Non-pigmented ciliary epithelial cell (primary cell): ENCODE measurements around the gene RIPPLY3.
A peak's percentile ranks its signal among the peaks of the same experiment; 100 is the strongest.
"Not testable (repeated sequence)": the region's sequence is repeated elsewhere in the genome, so short reads cannot be mapped to it uniquely, and the experiment has no call there.

ENCODE experiments used
- DNase-seq: peaks from one replicate; pipeline ENCODE4 v3.0.0-alpha.2; 2010; ENCODE audit warnings: low read depth

The RIPPLY3 gene

DNA sequence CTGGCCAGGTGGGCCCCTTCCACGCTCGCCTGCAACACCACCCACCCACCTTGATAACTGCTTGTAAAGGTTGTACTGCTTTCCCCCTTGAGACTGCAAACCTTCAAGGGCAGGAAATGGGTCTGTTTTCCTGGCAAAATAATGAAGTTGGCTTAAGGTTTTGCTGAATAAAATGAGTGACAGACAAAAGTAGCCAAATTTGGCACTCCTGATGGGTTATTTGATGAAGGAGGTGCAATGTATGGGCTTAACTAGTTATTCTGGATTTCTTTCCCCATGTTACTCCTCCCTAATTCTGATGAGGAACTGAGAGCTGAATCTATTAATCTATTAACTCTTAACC lies 25.5 kb upstream of the RIPPLY3 start:
- DNase-seq = no peak

DNA sequence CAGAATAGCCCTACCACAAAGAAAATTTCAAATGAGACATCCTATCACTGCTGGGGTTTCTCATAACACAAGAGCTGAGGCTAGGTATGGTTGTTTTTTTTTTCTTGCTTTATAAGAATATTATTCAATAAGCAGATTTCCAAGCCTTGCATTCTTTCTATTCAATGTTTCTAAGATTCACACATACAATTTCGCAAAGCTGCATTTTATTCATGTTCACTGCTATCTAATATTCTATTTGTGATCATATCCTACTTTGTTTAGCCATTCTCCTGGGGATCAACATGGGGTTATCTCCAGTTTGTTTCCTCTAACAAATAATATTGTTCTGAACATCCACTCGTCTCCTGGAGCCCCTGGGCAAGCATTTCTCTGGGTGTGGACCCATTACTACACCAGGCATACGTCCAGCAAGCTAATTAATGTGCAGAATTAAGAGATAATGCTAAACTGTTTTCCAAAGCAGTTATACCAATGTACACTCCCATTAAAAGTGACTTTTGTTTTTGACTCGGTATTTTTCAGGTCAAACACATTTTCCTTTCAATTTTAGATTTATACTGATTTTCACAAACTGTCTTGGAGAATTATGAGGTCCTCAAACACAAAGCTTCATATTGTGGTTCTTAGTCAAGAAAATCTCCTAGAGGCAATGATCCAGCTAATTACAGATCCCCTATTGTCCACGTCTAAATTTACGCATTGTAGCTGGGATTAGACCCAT lies 24.4 kb upstream of the RIPPLY3 start:
- no peak for DNase-seq

DNA sequence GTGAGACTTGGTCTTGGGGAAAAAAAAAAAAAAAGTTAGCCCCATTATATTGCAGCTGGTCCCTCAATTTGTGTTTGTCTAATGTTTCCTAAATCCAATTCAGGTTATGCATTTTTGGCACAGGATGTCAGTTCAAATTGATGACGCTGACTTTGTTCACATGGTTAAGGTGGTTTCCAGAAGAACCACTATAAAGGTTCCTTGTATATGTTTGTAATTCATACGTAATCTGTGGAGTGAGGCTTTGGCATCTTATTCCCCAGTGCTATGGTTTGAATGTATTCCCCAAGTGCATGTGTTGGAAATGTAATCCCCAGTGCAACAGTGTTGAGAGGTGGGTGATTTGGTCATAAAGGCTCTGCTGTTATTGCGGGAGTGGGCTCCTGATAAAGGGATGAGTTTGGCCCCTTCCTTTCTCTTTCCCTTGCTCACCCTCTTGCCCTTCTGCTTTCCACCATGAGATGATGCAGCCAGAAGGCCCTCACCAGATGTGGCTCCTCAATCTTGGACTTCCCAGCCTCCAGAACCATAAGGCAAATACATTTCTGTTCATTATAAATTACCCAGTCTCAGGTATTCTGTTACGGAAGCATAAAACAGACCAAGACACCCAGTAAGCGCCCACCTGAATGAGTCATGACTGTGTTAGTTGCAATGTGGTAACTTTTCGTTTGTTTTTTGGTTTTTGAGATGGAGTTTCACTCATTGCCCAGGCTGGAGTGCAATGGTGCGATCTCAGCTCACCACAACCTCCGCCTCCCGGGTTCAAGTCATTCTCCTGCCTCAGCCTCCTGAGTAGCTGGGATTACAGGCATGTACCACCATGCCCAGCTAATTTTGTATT lies 20.5 kb upstream of the RIPPLY3 start:
- no peak for DNase-seq

DNA sequence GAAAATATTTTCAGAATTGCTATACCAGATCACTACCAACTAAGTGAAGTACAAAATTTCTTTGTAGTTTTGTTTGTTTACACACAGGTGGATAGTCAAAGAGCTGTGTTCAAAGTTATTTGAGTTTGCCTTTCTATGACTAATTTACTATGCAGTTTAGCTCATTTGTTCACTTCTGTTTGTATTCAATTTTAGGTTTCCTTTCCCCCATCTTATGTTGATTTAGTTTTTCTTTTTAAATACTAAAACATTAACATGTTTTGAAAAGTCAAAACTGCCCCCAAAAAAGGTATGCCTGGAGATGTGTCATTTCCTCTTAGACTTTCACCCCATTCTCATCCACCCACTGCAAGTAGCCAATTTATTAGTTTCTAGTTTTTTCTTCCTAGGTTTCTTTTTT lies 18.7 kb upstream of the RIPPLY3 start:
- no peak for DNase-seq

DNA sequence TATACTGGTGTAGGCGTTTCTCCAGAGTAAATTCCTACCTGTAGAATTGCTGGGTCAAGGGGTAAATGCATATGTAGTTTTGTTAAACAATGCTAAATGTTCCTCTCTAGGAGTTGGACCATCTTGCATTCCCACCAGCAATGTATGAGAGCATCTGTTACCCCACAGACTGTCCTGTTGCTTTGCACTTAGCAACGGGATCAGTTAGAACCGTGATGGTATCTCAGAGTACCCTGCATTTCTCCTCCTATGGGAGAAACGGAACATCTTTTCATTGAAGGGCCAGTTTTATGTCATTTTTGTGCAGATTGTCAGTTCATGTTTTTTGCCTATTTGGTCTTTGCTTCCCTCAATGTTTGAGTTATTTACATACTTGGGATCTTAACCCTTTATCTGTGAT lies 18.0 kb upstream of the RIPPLY3 start:
- no peak for DNase-seq

DNA sequence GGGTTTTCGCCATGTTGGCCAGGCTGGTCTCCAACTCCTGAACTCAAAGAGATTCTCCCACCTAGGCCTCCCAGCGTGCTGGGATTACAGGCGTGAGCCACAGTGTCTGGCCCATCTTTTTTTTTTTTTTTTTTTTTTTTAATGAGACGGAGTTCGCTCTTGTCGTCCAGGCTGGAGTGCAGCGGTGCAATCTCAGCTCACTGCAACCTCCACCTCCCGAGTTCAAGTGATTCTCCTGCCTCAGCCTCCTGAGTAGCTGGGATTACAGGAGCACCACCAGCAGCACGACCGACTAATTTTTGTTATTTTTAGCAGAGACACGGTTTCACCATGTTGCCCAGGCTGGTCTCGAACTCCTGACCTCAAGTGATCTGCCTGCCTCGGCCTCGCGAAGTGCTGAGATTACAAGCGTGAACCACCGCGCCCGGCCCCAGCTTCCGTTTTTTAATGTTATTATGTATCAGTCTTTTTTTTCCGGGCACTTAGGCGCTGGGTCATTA lies 17.3 kb upstream of the RIPPLY3 start:
- not testable (repeated sequence) for DNase-seq

DNA sequence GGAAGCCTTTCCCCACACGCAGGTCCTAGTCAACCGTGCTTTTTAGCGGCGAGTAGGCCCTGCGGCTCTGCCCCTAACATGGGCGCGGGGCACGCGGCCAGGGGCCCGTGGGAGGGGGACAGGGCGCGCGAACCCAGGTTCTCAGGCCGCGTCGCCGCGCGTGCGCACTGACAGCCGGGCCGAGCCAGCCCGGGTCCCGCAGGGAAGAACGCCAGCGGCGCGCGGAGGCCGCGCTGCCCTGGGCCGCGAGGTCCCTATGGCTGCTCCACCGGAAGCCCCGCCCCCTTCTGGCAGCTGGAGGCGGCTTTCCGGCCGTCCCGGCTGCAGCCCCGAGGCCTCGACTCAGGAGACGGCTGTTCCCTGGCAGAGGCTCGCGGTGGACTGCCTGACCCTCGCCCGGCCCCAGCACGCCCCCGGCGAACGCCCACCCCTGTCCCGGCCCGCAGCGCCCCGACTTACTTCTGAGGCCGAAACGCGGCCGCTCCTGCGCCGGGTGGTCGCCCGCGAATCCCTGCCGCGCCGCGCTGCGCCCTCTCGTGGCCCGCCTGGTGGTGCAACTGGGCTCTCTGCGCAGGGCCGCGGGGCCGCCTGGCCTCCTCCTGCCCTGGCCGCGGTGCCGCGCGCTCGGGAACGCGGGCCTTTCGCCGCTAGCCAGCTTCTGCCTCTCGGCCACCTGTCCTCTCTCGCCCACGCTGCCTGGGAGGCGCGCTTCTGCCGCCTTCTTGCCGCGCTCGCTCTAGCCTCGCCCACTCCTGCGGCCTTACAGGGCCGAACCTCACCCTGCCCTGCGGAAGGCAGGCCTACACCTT lies 16.6 kb upstream of the RIPPLY3 start:
- no peak for DNase-seq

DNA sequence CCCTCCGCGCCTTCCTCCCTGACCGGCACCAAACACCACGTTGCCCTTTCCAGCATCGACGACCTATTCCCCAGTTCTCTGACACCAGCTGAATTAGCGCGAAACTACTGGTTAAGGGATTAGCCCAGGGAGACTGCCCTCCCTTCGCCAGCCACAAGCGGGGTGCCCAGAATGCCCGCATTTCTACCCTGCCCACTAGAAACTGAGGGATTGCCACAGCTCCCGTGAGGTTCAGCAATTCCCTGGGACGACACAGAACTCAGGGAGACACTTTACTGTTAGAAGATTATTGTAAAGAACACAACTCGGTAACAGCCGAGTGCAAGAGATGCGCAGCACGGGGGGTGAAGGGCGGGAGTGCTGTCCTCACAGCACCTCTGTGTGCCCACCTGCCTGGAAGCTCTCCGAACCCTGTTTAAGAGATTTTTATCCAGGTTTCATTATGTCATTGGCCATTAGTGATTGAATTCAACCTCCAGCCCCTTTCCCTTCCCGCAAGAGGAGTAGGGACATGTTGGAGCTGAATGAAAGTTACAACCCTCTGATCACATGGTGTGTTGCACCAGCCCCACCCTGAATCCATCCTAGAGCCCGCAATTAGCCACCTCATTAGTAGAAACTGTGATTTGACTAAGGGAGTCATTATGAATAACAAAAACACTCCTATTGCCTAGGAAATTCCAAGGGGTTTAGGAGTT lies 15.8 kb upstream of the RIPPLY3 start:
- DNase-seq = no peak

DNA sequence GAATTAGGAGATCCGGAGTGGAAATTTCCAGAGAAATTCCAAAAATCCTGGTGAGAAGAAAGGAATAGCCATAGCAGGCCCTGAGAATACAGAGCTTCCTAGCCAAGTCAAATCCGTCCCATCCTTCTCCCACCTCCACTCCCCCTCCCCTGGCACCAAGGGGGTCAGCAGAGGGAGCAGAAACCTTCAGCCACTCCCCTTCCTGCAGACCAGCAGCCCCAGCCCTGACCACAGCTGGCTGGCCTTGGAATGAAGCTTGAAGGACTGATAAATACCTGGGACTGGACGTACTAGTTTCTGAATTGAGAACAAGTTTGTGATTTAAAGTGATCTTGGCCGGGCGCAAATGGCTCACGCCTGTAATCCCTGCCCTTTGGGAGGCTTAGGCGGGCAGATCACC lies 13.8 kb upstream of the RIPPLY3 start:
- no peak for DNase-seq

DNA sequence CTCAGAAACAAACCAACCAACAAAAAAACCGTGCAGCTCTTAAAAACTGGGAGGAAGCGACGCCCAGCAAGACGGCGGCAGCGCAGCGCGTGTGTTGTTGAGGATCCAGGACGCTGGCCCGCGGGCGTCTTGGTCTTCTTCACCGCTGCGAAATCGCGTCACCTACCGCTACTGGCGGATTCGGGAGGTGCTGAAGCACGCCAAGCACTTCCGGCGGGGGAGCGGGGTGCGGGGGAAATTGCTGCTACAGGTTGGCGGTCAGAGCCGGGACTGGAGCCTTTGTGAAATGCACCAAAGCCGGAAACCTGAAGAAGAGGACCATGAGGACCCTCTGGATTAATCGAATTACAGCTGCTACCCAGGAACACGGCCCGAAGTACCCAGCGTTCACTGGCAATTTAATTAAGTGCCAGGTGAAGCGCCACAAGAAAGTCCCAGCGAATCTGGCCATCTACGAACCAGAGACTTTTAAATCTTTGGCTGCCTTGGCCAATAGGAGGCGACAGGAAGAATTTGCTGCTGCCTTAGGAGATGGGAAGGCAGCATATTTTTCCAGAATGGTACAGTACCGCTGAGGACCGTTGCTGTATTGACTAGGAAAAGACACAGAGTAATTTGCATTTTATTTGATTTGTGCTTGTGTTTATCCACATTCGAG lies 11.9 kb upstream of the RIPPLY3 start:
- DNase-seq = no peak

DNA sequence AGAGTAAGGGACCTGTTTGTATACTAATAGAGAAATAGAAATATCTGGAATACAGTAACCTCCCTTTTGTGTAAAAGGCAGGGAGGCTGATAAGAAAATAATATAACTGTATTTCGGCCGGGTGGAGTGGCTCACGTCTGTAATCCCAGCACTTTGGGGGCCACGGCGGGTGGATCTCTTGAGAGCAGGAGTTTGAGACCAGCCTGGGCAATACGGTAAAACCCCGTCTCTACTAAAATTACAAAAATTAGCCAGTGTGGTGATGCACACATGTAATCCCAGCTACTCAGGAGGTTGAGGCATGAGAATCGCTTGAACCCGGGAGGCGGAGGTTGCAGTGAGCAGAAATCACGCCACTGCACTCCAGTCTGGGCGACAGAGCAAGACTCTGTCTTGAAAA lies 11.2 kb upstream of the RIPPLY3 start:
- not testable (repeated sequence) for DNase-seq

DNA sequence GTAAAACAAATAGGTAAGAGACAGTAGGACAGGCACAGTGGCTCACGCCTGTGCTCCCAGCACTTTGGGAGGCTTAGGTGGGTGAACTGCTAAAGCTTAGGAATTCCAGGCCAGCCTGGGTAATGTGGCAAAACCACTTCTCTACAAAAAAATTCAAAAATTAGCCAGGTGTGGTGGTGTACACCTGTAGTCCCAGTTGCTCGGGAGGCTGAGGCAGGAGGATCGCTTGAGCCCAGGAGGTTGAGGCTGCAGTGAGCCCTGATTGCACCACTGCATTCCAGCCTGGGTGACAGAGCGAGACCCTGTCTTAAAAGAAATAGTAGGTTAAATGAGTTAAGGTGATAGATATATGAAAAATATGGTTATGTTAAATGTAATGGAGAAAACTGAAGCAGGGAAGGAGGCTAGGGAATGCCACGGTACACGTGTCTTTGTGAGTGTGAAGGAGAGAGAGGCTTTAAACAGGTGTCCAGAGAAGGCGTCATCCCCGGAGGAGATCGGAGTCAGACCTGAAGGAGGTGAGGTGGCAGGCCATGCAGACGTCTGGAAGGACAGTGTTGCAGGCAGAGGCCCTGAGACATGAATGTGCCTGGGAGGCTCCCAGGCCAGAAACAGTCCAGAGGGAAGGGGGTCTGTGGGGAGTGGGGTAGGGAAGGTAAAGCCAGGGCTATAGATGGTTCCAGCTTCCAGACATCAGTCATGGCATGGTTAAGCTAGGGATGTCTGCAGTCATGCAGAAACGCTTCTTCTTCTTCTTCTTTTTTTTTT lies 7.2 kb upstream of the RIPPLY3 start:
- no peak for DNase-seq

DNA sequence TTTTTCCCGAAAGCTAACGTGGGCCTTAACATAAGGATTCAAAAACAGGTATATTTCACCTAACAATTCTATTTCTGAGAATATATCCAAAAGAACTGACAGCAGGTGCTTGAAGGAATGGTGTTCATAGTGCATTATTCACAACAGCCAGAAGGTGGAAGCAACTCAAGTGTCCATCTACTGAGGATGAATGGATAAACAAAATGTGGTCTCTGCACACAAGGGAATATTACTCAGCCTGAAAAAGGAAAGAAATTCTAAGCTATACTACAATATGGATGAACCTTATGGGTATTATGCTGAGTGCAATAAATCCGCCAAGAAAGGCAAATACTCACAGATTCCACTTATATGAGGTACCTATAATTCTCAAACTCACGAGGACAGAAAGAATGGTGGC lies 6.1 kb upstream of the RIPPLY3 start:
- DNase-seq = no peak

DNA sequence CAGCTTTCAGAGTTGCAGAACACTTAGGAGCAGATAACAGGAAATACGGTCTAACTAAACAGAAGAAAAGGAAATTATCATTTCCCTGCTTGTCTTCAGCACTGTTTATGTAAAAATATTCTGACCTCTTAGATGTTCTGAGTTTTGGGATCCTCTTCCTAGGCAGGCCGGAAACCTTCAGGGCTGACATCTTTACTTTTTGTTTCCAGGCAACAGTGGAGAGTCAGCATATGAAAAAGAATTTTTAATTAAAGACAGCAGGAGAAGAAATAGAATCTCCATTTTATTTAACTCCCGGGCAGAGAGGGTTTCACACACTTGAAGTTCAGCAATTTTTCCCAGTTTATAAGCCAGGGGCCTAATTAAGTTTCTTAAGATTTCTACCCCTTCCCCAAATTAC lies 5.1 kb upstream of the RIPPLY3 start:
- DNase-seq = no peak

DNA sequence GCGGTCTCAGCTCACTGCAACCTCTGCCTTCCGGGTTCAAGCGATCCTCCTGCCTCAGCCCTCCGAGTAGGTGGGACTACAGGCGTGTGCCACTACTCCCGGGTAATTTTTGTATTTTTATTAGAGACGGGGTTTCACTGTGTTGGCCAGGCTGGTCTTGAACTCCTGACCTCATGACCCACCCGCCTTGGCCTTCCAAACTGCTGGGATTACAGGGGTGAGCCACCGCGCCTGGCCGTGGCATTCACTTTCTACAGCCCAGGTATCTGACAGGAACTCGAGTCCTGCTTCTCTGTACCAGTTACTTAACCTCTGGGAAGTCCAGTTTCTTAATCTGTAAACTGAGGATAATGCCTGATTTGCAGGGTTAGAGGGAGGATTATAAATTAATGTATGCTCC lies 3.7 kb upstream of the RIPPLY3 start:
- not testable (repeated sequence) for DNase-seq

DNA sequence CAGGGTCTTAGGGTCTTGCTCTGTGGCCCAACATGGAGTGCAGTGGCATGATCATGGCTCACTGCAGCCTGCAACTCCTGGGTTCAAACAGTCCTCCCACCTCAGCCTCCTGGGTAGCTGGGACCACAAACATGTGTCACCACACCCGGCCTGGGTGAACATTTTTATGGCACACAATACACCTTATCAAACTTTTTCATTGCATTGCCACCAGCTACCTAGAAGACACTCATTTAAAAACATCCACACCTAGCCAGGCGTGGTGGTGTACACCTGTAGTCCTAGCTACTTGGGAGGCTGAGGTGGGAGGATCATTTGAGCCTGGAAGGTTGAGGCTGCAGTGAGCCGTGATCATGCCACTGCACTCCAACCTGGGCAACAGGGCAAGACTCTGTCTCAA lies 2.6 kb upstream of the RIPPLY3 start:
- DNase-seq = not testable (repeated sequence)

DNA sequence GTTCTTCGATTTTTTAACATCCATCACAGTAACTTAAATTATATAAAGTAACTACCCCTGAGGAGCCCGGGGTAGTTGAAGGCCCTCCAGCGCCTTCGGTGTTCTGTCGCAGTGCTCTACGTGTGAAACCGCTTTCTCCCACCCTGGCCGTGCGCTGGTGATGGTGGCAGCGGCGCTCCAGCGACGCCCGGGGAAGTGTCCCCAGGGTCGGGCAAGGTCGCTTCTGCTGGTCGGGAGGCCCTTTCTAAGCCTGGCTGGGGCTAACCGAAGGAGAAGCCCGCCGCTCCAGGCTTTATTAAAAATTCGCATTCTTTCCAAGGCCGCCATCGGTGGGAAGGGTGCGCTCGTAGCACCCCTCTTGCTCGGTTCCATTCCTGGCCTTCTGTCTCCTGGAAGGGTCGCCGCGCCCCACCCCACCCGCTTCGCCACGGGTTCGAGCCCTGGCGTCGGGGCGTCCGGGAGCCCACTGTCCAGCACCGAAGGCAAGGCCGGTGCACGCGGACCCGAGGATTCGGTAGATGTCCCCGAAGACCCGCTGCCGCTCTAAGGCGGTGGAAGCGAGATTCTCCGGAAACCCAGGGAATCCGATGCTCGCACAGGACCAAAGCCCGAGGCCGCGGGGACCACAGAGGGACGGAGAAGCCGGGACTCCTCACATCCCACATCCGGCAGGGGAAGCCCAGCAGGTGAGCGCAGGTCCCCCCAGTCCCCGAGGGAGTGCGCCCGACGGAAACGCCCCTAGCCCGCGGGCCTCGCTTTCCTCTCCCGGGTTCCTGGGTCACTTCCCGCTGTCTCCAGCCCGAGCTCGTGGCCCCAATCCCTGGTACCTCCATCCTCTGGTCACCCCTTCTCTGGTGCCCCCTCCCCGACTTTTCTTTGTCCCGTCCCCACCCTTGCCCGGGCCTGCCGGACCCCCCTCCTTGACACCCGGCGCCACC lies 685 bp upstream of the RIPPLY3 start:
- DNase-seq = no peak

DNA sequence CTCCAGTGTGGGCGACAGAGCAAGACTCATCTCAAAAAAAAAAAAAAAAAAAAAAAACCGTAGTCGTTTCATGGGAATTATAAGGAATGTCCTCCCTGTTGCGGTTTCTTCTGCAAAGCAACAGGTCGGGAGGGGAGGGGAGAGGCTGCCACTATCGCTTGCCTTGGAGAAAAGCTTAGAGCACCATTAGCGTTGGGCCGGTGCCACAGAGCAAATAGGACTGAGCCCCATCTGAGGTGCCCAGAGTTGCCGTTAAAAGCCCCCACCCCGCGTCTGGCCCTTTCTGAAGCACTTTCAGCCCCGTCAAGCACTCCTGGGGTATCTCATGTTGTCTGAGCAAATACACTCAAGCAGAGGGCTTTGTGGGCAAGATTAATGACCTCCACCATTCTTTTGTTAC lies 2.2 kb downstream of the RIPPLY3 start:
- no peak for DNase-seq

DNA sequence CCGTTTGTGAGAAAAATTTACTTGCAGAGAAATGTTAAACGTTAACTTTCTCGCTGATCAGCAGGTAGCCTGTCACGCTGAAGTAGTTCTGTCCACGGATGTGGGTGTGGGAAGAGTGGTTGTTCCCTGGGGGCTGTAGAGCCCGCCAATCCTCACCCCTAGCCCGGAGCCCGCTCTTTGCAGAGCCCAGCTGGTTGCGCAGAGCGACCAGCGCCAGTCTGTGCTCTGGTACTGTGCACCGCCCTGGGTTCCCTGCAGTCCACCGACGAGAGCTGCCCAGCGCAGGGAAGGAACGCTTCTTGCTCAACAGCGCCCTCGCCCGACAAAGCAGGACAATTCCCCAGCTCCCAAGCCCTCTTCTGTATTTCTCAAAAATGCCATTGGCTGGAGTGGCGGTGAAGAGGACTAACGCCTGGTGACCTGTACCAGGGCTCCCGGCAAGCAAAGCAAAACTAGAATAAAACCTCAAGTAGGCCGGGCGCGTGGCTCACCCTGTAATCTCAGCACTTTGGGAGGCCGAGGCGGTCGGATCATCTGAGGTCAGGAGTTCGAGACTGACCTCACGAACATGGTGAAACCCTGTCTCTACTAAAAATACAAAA lies 3.3 kb downstream of the RIPPLY3 start:
- peak; percentile 38 for DNase-seq
